ENCODE measurements around the gene ZNF888.

ZNF888 gene

DNA sequence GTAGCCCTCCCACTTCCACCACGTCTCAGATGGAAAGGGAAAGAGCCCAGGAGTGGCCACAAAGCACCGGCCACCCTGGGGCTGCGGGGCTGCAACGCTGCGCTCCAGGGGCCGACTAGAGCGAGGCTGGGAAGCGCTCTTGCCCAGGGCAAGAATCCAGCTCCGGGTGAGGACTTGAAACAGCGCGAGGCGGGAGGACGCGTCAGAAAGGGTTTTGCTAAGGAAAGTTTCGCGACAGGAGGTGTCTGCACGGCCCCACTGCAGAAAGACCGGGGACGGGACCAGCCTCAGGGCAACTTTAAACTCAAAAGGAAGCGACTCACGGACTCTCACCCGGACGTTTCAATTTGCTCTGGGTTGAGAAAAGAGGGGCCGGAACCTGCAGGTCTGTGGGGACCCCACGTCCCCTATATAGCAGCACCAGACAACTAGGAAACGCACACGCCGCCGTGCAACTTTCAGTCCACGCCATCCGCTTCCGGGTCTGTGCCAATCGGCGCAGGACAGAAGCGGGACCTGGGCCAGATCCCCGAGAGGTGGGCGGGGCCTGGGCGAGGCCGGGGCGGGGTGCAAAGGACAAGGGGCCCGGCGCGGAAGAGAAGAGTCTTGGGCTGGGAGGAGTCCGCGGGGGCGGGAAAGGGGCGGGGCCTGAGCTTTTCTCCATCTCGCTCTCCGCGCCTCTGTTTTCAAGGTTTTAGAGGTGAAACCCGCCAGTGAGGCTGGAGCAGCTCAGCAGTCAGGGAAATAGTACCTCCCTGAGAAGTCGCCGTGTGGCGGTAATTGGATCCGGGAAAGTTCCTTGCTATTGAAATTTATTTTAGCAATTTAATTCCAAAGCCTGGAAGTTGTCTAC is 39.4 kb upstream of the ZNF888 start, which contains the start of gene ZNF816:
ZNF816 (minus strand) TSS at position 488 of the 853 bp plus-strand sequence. CDS start 6,792 bp downstream, outside the sequence.
- Histone ChIP-seq H4K8ac (ENCODE audit: low read length) (peak within 1 kb of the TSS; percentile 74), H2BK12ac (ENCODE audit: low read length in 2 of 2) (no peak within 1 kb of the TSS), H3K36me3 (ENCODE audit: control insufficient read depth in 1 of 2, insufficient read depth in 2 of 2, low read depth in 1 of 2, low read length in 2 of 2) (peaks cover 8 to 30% of the 10 kb centered on the region in 2 experiments), H3K9ac (ENCODE audit: low read length) (peak within 1 kb of the TSS; percentile 94), H3K4me1 (ENCODE audit: control insufficient read depth, insufficient read depth, low read depth, low read length) (peaks cover 3% of the 10 kb centered on the region), H3K4me2 (ENCODE audit: low read length, poor library complexity, severe bottlenecking) (peak within 1 kb of the TSS; percentile 83), H3K27ac (ENCODE audit: low read length, poor library complexity, severe bottlenecking) (peak within 1 kb of the TSS; percentile 85), H2AK5ac (ENCODE audit: low read length, severe bottlenecking) (no peak within 1 kb of the TSS), H3K18ac (ENCODE audit: low read depth in 1 of 2, low read length in 2 of 2) (peak within 1 kb of the TSS in 1 of 2 experiments; percentile 28), H2BK120ac (ENCODE audit: low read depth, low read length) (no peak within 1 kb of the TSS), H2BK15ac (ENCODE audit: low read depth, poor library complexity, severe bottlenecking) (no peak within 1 kb of the TSS), H3K23ac (ENCODE audit: low read length in 2 of 2) (no peak within 1 kb of the TSS), H3K9me3 (ENCODE audit: control insufficient read depth, low read length) (peaks cover 21% of the 10 kb centered on the region), H4K91ac (ENCODE audit: low read length) (no peak within 1 kb of the TSS), H3K14ac (ENCODE audit: low read length in 2 of 2) (peak within 1 kb of the TSS in 1 of 2 experiments; percentile 26), H2BK5ac (ENCODE audit: low read depth, low read length, poor library complexity, severe bottlenecking) (no peak within 1 kb of the TSS), H3K4ac (ENCODE audit: low read depth in 1 of 2, low read length in 2 of 2) (peak within 1 kb of the TSS; percentile 9 to 40), H2AFZ (ENCODE audit: low read depth, low read length) (peak within 1 kb of the TSS; percentile 83), H3K27me3 (ENCODE audit: control insufficient read depth in 1 of 2, insufficient read depth in 1 of 2, low read length in 2 of 2) (no peaks in the 10 kb centered on the region), H3K79me1 (replicated peaks; ENCODE audit: low read length, poor library complexity, severe bottlenecking) (peaks cover 29% of the 10 kb centered on the region), H3K4me3 (ENCODE audit: insufficient read depth in 1 of 2, low read depth in 1 of 2, low read length in 2 of 2) (peak within 1 kb of the TSS; percentile 66 to 97)
- WGBS = under 1% methylated on average over 53 of the region's 55 CpGs
- peak; percentile 95 for DNase-seq

DNA sequence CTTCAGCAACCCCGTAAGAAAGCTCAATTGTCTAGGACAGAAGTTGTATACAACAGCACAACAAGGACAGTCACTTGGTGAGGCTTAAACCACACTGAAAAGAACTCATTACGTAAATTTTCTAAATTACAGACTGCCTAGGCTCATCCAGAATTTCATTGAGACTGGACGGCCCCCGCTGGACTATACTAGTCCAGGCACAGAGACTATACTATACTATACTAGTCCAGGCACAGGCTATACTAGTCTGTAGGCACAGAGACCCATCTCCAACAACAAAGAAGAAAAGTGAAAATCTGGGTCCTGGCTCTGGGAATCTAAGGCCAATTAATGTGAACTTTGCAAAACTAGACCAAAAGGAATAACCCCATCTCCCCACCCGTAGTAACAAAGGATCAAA is 38.8 kb upstream of the ZNF888 start:
- Histone ChIP-seq H4K8ac (ENCODE audit: low read length) (no peak overlapping the region), H3K4me2 (ENCODE audit: low read length, poor library complexity, severe bottlenecking) (peak overlapping the region; percentile 20), H2AFZ (ENCODE audit: low read depth, low read length) (peak overlapping the region; percentile 83), H3K4ac (ENCODE audit: low read depth in 1 of 2, low read length in 2 of 2) (peak overlapping the region in 1 of 2 experiments; percentile 9), H3K9ac (ENCODE audit: low read length) (peak overlapping the region; percentile 94), H3K14ac (ENCODE audit: low read length in 2 of 2) (no peak overlapping the region), H3K27ac (ENCODE audit: low read length, poor library complexity, severe bottlenecking) (peak overlapping the region; percentile 85), H3K4me1 (ENCODE audit: control insufficient read depth, insufficient read depth, low read depth, low read length) (peaks cover 3% of the 10 kb centered on the region), H3K79me1 (replicated peaks; ENCODE audit: low read length, poor library complexity, severe bottlenecking) (peaks cover 35% of the 10 kb centered on the region), H3K27me3 (ENCODE audit: control insufficient read depth in 1 of 2, insufficient read depth in 1 of 2, low read length in 2 of 2) (no peaks in the 10 kb centered on the region), H2BK12ac (ENCODE audit: low read length in 2 of 2) (no peak overlapping the region), H3K18ac (ENCODE audit: low read depth in 1 of 2, low read length in 2 of 2) (peak overlapping the region in 1 of 2 experiments; percentile 28), H3K9me3 (ENCODE audit: control insufficient read depth, low read length) (peaks cover 17% of the 10 kb centered on the region), H2BK15ac (ENCODE audit: low read depth, poor library complexity, severe bottlenecking) (no peak overlapping the region), H2BK5ac (ENCODE audit: low read depth, low read length, poor library complexity, severe bottlenecking) (no peak overlapping the region), H3K4me3 (ENCODE audit: insufficient read depth in 1 of 2, low read depth in 1 of 2, low read length in 2 of 2) (peak overlapping the region; percentile 66 to 97), H3K36me3 (ENCODE audit: control insufficient read depth in 1 of 2, insufficient read depth in 2 of 2, low read depth in 1 of 2, low read length in 2 of 2) (peaks cover 8 to 32% of the 10 kb centered on the region in 2 experiments), H3K23ac (ENCODE audit: low read length in 2 of 2) (no peak overlapping the region), H2AK5ac (ENCODE audit: low read length, severe bottlenecking) (no peak overlapping the region), H4K91ac (ENCODE audit: low read length) (no peak overlapping the region), H2BK120ac (ENCODE audit: low read depth, low read length) (no peak overlapping the region)
- 47% methylated on average over 5 of the region's 5 CpGs for WGBS
- DNase-seq = no peak

DNA sequence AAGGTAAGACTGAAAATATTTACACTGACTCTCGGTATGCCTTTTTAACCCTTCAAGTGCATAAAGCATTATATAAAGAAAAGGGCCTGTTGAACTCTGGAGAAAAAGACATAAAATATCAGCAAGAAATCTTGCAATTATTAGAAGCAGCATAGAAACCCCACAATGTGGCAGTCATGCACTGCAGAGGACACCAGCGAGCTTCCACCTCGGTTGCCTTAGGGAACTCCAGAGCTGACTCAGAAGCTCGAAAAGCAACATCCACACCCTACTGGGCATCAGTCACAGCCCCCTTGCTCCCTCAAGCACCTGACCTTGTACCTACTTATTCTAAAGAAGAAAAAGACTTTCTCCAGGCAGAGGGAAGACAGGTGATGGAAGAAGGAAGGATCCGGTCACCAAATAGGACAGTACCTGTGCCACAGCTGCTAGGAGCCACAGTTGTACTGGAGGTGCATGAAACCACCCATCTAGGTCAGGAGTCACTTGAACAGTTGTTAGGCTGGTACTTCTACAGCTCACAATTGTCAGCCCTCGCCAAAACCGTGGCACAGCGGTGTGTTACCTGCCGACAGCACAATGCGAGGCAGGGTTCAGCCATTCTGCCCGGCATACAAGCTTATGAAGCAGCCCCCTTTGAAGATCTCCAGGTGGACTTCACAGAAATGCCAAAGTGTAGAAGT is 36.5 kb upstream of the ZNF888 start:
- Histone ChIP-seq H3K18ac (ENCODE audit: low read depth in 1 of 2, low read length in 2 of 2) (no peak overlapping the region), H3K9me3 (ENCODE audit: control insufficient read depth, low read length) (peaks cover 37% of the 10 kb centered on the region), H2BK120ac (ENCODE audit: low read depth, low read length) (no peak overlapping the region), H3K14ac (ENCODE audit: low read length in 2 of 2) (no peak overlapping the region), H2AK5ac (ENCODE audit: low read length, severe bottlenecking) (no peak overlapping the region), H3K4me2 (ENCODE audit: low read length, poor library complexity, severe bottlenecking) (no peak overlapping the region), H3K79me1 (replicated peaks; ENCODE audit: low read length, poor library complexity, severe bottlenecking) (peaks cover 38% of the 10 kb centered on the region), H3K4me1 (ENCODE audit: control insufficient read depth, insufficient read depth, low read depth, low read length) (peaks cover 3% of the 10 kb centered on the region), H3K27me3 (ENCODE audit: control insufficient read depth in 1 of 2, insufficient read depth in 1 of 2, low read length in 2 of 2) (no peaks in the 10 kb centered on the region), H4K8ac (ENCODE audit: low read length) (no peak overlapping the region), H3K9ac (ENCODE audit: low read length) (no peak overlapping the region), H2AFZ (ENCODE audit: low read depth, low read length) (no peak overlapping the region), H3K36me3 (ENCODE audit: control insufficient read depth in 1 of 2, insufficient read depth in 2 of 2, low read depth in 1 of 2, low read length in 2 of 2) (peaks cover 30 to 44% of the 10 kb centered on the region in 2 experiments), H2BK5ac (ENCODE audit: low read depth, low read length, poor library complexity, severe bottlenecking) (no peak overlapping the region), H2BK15ac (ENCODE audit: low read depth, poor library complexity, severe bottlenecking) (no peak overlapping the region), H2BK12ac (ENCODE audit: low read length in 2 of 2) (no peak overlapping the region), H4K91ac (ENCODE audit: low read length) (no peak overlapping the region), H3K4ac (ENCODE audit: low read depth in 1 of 2, low read length in 2 of 2) (no peak overlapping the region), H3K23ac (ENCODE audit: low read length in 2 of 2) (no peak overlapping the region), H3K4me3 (ENCODE audit: insufficient read depth in 1 of 2, low read depth in 1 of 2, low read length in 2 of 2) (no peak overlapping the region), H3K27ac (ENCODE audit: low read length, poor library complexity, severe bottlenecking) (no peak overlapping the region)
- 90% methylated on average over 10 of the region's 11 CpGs for WGBS
- DNase-seq = no peak

DNA sequence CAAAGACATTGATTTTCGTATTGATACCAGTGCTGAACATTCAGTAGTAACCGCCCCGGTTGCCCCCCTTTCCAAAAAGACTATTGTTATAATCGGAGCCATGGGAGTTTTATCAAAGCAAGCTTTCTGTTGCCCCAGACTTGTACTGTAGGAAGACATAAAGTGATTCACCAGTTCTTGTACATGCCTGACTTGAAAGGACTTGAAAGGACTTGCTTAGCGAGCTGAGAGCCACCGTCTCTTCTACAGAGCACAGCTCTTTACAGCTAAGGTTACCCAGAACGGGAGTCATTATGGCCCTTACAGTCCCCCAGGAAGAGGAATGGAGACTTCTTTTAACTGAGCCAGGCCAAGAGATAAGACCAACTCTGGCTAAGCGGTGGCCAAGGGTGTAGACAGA is 34.4 kb upstream of the ZNF888 start:
- Histone ChIP-seq H3K9me3 (ENCODE audit: control insufficient read depth, low read length) (peaks cover 53% of the 10 kb centered on the region), H4K8ac (ENCODE audit: low read length) (no peak overlapping the region), H3K27me3 (ENCODE audit: control insufficient read depth in 1 of 2, insufficient read depth in 1 of 2, low read length in 2 of 2) (no peaks in the 10 kb centered on the region), H3K4me3 (ENCODE audit: insufficient read depth in 1 of 2, low read depth in 1 of 2, low read length in 2 of 2) (no peak overlapping the region), H3K4me1 (ENCODE audit: control insufficient read depth, insufficient read depth, low read depth, low read length) (peaks cover 2% of the 10 kb centered on the region), H3K9ac (ENCODE audit: low read length) (no peak overlapping the region), H2AFZ (ENCODE audit: low read depth, low read length) (no peak overlapping the region), H2BK15ac (ENCODE audit: low read depth, poor library complexity, severe bottlenecking) (no peak overlapping the region), H2BK12ac (ENCODE audit: low read length in 2 of 2) (no peak overlapping the region), H2BK120ac (ENCODE audit: low read depth, low read length) (no peak overlapping the region), H3K18ac (ENCODE audit: low read depth in 1 of 2, low read length in 2 of 2) (no peak overlapping the region), H2BK5ac (ENCODE audit: low read depth, low read length, poor library complexity, severe bottlenecking) (no peak overlapping the region), H3K4me2 (ENCODE audit: low read length, poor library complexity, severe bottlenecking) (no peak overlapping the region), H2AK5ac (ENCODE audit: low read length, severe bottlenecking) (no peak overlapping the region), H3K36me3 (ENCODE audit: control insufficient read depth in 1 of 2, insufficient read depth in 2 of 2, low read depth in 1 of 2, low read length in 2 of 2) (peaks cover 47 to 59% of the 10 kb centered on the region in 2 experiments), H3K4ac (ENCODE audit: low read depth in 1 of 2, low read length in 2 of 2) (no peak overlapping the region), H3K27ac (ENCODE audit: low read length, poor library complexity, severe bottlenecking) (no peak overlapping the region), H4K91ac (ENCODE audit: low read length) (no peak overlapping the region), H3K23ac (ENCODE audit: low read length in 2 of 2) (no peak overlapping the region), H3K14ac (ENCODE audit: low read length in 2 of 2) (no peak overlapping the region), H3K79me1 (replicated peaks; ENCODE audit: low read length, poor library complexity, severe bottlenecking) (peaks cover 38% of the 10 kb centered on the region)
- DNase-seq = no peak
- 94% methylated on average over 8 of the region's 8 CpGs for WGBS

All from mesenchymal stem cell (in vitro differentiated cells and primary cell).